Vagina (tissue), 2 donors: ENCODE data around the gene RBM10. TPM values are rescaled to one million over a fixed set of nuclear protein-coding genes. Genes with fewer than 3 reads are reported as not detected.
A peak's percentile ranks its signal among the peaks of the same experiment; 100 is the strongest.

ENCODE experiments used
- DNase-seq, 2 donors: peaks; one replicate each; pipeline ENCODE4 v3.0.0-alpha.2; 2017; ENCODE audit errors: extremely low spot score in 2 of 2
- H3K27ac ChIP-seq: fragments of 200-600 bp; sonication (generic); one replicate; pipeline ENCODE4 v1.5.1; 2019
- H3K27me3 ChIP-seq: fragments of 200-600 bp; sonication (generic); one replicate; pipeline ENCODE4 v1.5.1; 2019
- H3K36me3 ChIP-seq, 2 donors: fragments of 200-600 bp; sonication (generic); one replicate each; pipeline ENCODE4 v1.5.1; 2017 to 2019
- H3K4me1 ChIP-seq: fragments of 200-600 bp; sonication (generic); one replicate; pipeline ENCODE4 v1.5.1; 2019
- H3K4me3 ChIP-seq, 2 donors: fragments of 200-600 bp; sonication (generic); 1 replicate in 1 of 2; 2 replicates in 1 of 2; pipeline ENCODE4 v1.5.1; 2016 to 2019
- H3K9me3 ChIP-seq: fragments of 200-600 bp; sonication (generic); one replicate; pipeline ENCODE4 v1.5.1; 2019
- POLR2A ChIP-seq, 2 donors: fragments of 450-650 bp; IDR thresholded peaks; one replicate each; pipeline ENCODE4 v1.6.1; 2017; ENCODE audit warnings: antibody characterized with exemption in 2 of 2, mild to moderate bottlenecking in 2 of 2, moderate library complexity in 2 of 2
- POLR2AphosphoS5 ChIP-seq, 2 donors: sonication (generic); formaldehyde crosslinking; IDR thresholded peaks; one replicate each; pipeline ENCODE4 v1.9.0; 2017; ENCODE audit warnings: antibody characterized with exemption in 2 of 2, mild to moderate bottlenecking in 2 of 2, low read depth in 1 of 2; ENCODE audit not compliant: insufficient read depth in 1 of 2
- intact Hi-C: fragments of 100-400 bp; cut with DNase I; formaldehyde crosslinking; loops from one replicate; pipeline ENCODE4 v1.15.1; 2023
- total RNA-seq: library from RNA; depleted of rRNA; stranded (reverse); fragments of >200 nt; gene quantifications from one replicate; pipeline ENCODE4 v1.2.3, GENCODE V29; 2016
- TF ChIP-seq, protein P1 (sequence below), 3 experiments: fragments of 450-650 bp in 2 of 3; fragments of 200-600 bp in 1 of 3; sonication (generic) in 1 of 3; IDR thresholded peaks; one replicate each; pipeline ENCODE4 v1.5.1; 2017 to 2019; ENCODE audit warnings: antibody characterized with exemption in 3 of 3, mild to moderate bottlenecking in 2 of 3, moderate library complexity in 2 of 3

Gene RBM10
- total RNA-seq, 1 donor from 2014 or later: 32.4 TPM

DNA sequence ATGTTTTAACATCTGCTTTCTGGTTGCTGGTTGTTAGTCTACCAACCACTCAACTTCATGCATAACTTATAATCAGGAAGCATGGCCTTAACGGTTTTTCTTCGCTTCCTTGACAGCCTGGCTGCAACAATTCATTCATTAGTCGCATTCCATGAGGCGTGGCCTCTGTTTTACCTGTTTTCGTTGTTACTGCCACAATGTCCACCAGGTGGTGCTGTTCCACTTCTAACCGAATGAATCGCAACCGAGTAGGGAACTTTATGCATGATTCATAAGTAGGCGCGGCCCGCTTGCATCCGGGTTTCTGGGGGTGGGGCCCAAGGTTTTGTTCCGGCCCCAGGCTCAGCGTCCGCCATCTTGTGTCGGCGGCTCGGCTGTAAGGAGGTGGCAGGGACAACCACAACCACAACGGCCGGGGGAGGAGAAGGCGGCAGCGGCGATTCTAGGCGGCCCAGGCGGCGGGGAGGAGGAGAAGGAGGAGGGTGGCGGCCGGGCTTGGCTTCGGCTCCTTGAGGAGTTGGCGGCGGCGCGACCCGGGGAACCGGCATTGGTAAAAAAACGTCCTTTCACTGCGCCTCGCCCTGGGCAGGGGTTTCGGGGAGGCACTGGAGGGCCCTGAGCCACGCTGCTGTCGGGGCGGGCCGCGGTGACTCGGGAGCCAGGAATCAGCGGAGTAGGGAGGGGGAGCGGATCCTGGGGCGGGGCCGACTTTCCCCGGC lies 48.6 kb downstream of the RBM10 start, which contains the start of gene UBA1:
TSS of gene UBA1 (plus strand) at position 355 of the 719 bp plus-strand sequence. CDS start 4,974 bp downstream, outside the sequence.
- H3K9me3 ChIP-seq: no peaks in the 10 kb centered on the region
- DNase-seq: peak in 1 of 2 donors; percentile 98
- peak within 1 kb of the TSS; percentile 87 to 94 for H3K4me3 ChIP-seq
- H3K4me1 ChIP-seq: peaks cover 44% of the 10 kb centered on the region
- no peaks in the 10 kb centered on the region for H3K27me3 ChIP-seq
- TF ChIP-seq POLR2AphosphoS5 (IDR thresholded peaks at IDR 0.05; ENCODE audit: insufficient read depth in 1 of 2, low read depth in 1 of 2) (peak; percentile 95 to 98), POLR2A (IDR thresholded peaks at IDR 0.05) (peak in 1 of 2 donors; percentile 82)
- TF ChIP-seq, protein P1, sequence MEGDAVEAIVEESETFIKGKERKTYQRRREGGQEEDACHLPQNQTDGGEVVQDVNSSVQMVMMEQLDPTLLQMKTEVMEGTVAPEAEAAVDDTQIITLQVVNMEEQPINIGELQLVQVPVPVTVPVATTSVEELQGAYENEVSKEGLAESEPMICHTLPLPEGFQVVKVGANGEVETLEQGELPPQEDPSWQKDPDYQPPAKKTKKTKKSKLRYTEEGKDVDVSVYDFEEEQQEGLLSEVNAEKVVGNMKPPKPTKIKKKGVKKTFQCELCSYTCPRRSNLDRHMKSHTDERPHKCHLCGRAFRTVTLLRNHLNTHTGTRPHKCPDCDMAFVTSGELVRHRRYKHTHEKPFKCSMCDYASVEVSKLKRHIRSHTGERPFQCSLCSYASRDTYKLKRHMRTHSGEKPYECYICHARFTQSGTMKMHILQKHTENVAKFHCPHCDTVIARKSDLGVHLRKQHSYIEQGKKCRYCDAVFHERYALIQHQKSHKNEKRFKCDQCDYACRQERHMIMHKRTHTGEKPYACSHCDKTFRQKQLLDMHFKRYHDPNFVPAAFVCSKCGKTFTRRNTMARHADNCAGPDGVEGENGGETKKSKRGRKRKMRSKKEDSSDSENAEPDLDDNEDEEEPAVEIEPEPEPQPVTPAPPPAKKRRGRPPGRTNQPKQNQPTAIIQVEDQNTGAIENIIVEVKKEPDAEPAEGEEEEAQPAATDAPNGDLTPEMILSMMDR (IDR thresholded peaks at IDR 0.05): peak; percentile 61 to 96 (median 85)
- H3K36me3 ChIP-seq: peaks cover 0 to 5% of the 10 kb centered on the region in 2 donors
- peak within 1 kb of the TSS; percentile 97 for H3K27ac ChIP-seq
- intact Hi-C loops: loop anchor here (2.0 to 10.0 kb wide), 2 partner anchors 191 to 331 kb away; no protein-coding TSS in a partner anchor

DNA sequence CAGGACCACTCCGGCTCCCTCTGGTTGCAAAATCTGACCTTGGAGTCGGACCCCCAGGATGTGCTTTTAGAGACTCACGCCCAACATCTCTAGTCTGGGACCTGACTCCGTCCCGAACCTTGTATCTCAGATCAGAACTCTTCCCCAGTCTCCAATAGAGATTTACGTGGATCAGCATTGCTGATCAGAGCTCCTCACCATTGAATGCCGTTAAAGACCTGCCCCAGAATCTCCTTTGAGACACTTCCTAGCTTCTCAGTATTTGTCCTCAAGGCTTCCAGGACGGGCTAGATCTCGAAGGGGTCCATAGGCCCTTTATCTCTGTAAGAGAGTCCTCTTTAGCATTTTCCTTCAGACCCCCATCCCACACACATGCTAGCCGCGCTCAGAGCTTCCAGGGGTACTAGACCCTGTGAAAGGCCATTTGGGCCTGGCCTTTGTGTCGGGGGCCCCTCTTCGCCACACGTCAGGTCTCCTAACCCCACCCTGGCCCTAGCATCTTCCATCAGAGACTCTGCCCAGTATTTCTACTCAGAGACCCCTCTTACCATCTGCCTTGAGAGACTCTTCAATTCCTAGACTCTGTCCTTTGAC lies 49.3 kb downstream of the RBM10 start:
- no peak for DNase-seq
- TF ChIP-seq POLR2A (IDR thresholded peaks at IDR 0.05) (no peak), POLR2AphosphoS5 (IDR thresholded peaks at IDR 0.05; ENCODE audit: insufficient read depth in 1 of 2, low read depth in 1 of 2) (no peak)
- TF ChIP-seq, protein P1 (IDR thresholded peaks at IDR 0.05): no peak
- intact Hi-C loops: loop anchor here (10.0 kb wide), 1 partner anchor 331 kb away; no protein-coding TSS in a partner anchor

DNA sequence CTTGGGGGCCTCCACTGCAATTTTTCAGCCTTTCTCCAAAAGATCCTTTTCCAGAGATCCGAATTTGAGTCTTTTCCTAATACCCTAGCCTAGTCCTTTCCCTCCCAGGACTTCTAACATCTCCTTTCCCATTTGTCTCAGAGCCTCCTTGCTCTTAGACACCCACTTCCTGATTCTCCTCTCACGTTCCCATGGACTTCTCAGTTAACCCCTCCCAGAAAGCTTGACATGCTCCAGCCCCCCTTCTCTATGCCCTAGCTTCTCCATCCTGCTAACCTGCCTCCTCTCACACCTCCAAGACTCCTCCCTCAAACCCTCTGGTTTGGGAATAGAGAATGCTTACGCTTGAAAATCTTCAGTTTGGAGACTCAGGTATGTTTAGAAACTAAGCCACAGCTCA lies 51.1 kb downstream of the RBM10 start:
- no peak for DNase-seq
- TF ChIP-seq, protein P1 (IDR thresholded peaks at IDR 0.05): no peak
- no peak for TF ChIP-seq POLR2AphosphoS5 (IDR thresholded peaks at IDR 0.05; ENCODE audit: insufficient read depth in 1 of 2, low read depth in 1 of 2)
- TF ChIP-seq POLR2A (IDR thresholded peaks at IDR 0.05): no peak
- H3K9me3 ChIP-seq: no peaks in the 10 kb centered on the region
- peak overlapping the region in 1 of 2 donors; percentile 15 for H3K4me3 ChIP-seq
- no peaks in the 10 kb centered on the region for H3K27me3 ChIP-seq
- intact Hi-C loops: loop anchor here (10.0 kb wide), 1 partner anchor 329 kb away; no protein-coding TSS in a partner anchor
- H3K27ac ChIP-seq: no peak overlapping the region
- H3K4me1 ChIP-seq: peaks cover 50% of the 10 kb centered on the region
- H3K36me3 ChIP-seq: peaks cover 5 to 30% of the 10 kb centered on the region in 2 donors

More for the DNA sequence above, 49.3 kb downstream of the RBM10 start:
- Histone ChIP-seq H3K27ac (peak overlapping the region; percentile 97), H3K4me3 (peak overlapping the region; percentile 87 to 94), H3K36me3 (peaks cover 0 to 12% of the 10 kb centered on the region in 2 donors), H3K27me3 (no peaks in the 10 kb centered on the region), H3K4me1 (peaks cover 50% of the 10 kb centered on the region), H3K9me3 (no peaks in the 10 kb centered on the region)

DNA sequence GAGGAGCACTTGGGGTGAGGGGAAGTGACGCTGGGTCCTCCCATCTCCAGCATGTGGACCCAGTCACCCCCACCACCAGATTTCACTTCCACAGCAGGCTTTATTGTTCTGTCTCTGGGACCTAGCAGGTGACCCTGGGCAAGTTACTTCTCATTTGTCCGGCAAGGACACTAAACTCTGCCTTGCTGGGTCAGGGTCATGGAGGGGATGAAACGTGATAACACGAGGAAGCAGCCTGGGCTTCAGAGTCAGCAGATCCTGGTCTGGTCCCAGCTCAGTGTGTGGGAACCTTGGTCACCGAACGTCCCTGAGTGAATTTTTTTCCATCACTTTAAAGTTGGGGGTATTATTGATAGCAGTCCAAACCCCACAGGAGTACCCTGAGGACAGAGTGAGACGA lies 52.5 kb downstream of the RBM10 start:
- intact Hi-C loops: loop anchor here (10.0 kb wide), 1 partner anchor 327 kb away; no protein-coding TSS in a partner anchor

More for the DNA sequence above, 52.5 kb downstream of the RBM10 start:
- DNase-seq: no peak
- no peaks in the 10 kb centered on the region for H3K27me3 ChIP-seq
- H3K9me3 ChIP-seq: no peaks in the 10 kb centered on the region
- TF ChIP-seq POLR2A (IDR thresholded peaks at IDR 0.05) (no peak), POLR2AphosphoS5 (IDR thresholded peaks at IDR 0.05; ENCODE audit: insufficient read depth in 1 of 2, low read depth in 1 of 2) (no peak)
- TF ChIP-seq, protein P1 (IDR thresholded peaks at IDR 0.05): no peak
- H3K4me1 ChIP-seq: peaks cover 50% of the 10 kb centered on the region
- peaks cover 5 to 44% of the 10 kb centered on the region in 2 donors for H3K36me3 ChIP-seq
- H3K27ac ChIP-seq: no peak overlapping the region
- H3K4me3 ChIP-seq: no peak overlapping the region
